GM12891 (cell line): ENCODE data around the gene RABL6.
A peak's percentile ranks its signal among the peaks of the same experiment; 100 is the strongest.

ENCODE experiments used
- POLR2A ChIP-seq: IDR thresholded peaks from 2 replicates; pipeline ENCODE4 v1.6.1; 2011; ENCODE audit warnings: low read depth, low read length, control low read depth
- POLR2AphosphoS5 ChIP-seq: IDR thresholded peaks from 2 replicates; pipeline ENCODE4 v1.6.1; 2011; ENCODE audit warnings: low read depth, low read length, control low read depth
- POU2F2 ChIP-seq: IDR thresholded peaks from 2 replicates; pipeline ENCODE4 v1.6.1; 2011; ENCODE audit warnings: low read depth, mild to moderate bottlenecking, control low read depth, low read length, moderate library complexity
- TAF1 ChIP-seq: IDR thresholded peaks from 2 replicates; pipeline ENCODE4 v1.6.1; 2011; ENCODE audit warnings: low read depth, low read length, control low read depth

GRCh38 chr9:136860933-136861873 is 53.5 kb downstream of the RABL6 start:
- TF ChIP-seq POLR2AphosphoS5 = peak; percentile 18; the same call in 1 of the 2 replicates
- no peak for TF ChIP-seq POLR2A
- no peak for TF ChIP-seq TAF1
- 0 out of 2 replicates have a peak, but pooled peaks have one; percentile 26 for TF ChIP-seq POU2F2
